ENCODE data around the gene SMIM30.

SMIM30 gene

GRCh38 chr7:113100121-113100603 is 18.2 kb downstream of the SMIM30 start:
- peak; percentile 10 for DNase-seq (ENCODE audit: low spot score)

DNA sequence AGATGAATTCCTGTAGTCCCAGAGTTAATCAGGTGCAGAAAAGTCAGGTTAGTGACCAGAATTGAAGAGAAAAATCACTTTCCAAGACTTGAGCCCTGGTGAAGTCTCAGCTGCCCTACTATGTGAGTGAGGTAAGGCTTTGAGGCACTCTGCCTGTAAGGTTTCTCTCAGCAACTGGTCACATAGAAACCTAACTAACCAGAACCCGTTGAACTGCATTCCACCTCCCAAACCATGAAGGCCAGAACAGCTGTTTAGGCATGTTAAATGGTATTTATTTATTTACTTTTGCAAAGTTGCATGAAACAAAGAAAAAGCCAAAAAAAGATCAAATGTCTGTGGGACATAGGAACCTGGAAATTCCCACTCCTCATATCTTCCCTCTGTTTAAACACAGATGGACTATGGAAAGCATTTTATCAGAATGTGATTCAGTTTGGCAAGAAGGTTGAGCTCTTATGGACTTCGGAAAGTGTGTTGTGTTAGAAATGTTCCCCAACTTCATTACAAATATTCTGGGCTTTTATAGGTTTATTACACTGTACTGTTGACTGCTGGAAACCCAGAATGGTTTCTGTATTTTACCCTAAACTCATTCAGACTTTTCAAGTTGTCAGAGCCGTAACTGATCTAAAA is 19.0 kb downstream of the SMIM30 start:
- DNase-seq (ENCODE audit: low spot score), result no peak

DNA sequence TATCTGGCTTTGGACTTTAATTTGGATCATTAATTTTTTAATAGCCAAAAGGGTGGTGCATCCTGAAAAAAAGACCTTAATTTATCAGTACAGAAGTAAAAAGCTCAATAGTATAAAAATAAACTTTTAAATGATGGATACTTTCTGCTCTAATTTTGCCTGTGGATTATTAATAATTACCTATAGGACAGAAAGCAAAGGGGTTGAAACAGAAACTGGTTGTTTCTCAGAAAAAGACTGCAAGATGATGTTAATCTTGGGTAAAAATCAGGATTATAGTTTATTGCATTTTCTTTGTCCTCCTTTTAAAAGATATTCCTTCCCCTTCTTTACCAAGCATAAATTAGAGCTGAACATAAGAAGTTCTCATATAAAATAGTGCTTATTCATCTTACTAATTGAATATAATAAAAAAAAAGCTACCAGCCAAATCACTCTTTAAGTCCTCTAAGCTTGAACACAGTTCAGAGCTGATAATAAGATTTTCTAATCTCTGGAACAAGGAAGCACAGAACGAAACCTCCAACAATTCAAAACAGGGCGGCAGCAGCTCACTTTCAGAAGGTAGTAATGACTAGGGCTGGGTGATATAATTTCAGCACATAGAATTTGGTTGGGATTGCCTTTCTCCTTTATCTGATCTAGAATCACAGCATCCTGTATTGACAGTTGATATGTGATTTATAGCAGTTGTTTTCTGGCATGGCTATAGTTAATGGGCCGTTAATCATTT is 23.7 kb downstream of the SMIM30 start:
- no peak for DNase-seq (ENCODE audit: low spot score)

DNA sequence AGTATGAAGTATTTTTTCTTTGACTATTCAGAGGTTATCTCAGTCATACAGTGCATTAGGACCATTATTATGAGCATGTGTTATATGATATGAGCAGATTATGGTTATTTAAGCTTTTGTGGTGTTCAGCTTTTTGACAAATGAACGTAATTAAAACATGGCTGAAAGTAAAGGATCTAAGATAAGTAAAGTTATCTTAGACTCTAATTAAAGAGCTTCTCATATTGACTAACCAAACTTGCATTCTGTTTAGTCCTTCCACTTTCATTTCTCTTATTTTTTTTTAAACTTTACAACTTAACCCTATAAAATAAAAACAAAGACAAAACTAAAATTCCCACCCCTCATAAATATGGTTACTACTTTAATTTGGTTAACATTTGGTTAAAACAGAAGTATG is 24.8 kb downstream of the SMIM30 start:
- DNase-seq (ENCODE audit: low spot score), result no peak

GRCh38 chr7:113092762-113093161 is 25.6 kb downstream of the SMIM30 start:
- DNase-seq (ENCODE audit: low spot score), result no peak

DNA sequence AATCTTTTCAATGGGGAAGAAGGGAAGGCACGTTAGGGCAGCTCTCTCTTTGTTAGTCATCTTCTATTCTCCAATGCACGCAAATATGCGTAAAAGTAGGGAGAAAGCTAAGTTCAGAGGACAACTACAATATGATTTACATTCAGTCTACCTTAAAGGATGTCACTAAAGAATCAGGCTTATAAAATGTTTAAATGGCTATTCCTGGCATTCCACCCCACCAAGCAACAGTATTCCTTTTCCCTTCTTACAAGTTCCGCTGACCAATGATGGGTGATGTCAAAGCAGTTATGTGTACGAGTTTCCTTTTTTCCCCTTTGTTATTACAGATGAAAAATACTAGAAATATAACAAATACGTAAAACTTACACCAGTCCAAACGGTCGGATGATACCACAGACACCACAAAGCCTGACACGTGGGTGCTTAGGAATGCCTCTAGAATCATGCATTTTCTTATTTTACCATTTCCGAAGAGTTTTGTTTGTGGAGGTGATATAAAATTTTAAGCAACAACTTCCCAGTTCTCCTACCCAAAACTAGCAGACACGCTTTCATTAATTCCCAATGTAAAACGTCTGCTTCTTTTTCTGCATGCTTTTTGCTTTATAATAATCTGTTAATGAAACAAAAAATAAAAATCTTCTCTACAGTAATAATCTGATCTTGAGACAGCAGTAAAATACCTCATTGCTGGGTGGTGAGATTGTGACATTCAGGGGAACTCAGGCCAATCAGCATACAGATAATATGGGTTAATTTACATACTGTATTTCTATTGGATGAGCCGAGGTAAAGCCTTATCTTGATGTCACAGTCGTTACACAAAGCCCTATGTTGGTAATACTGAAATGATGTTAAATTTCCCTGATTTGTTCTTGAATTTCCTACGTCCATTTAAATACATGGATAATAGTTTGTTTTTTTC is 31.0 kb downstream of the SMIM30 start:
- DNase-seq (ENCODE audit: low spot score), result peak; percentile 71

DNA sequence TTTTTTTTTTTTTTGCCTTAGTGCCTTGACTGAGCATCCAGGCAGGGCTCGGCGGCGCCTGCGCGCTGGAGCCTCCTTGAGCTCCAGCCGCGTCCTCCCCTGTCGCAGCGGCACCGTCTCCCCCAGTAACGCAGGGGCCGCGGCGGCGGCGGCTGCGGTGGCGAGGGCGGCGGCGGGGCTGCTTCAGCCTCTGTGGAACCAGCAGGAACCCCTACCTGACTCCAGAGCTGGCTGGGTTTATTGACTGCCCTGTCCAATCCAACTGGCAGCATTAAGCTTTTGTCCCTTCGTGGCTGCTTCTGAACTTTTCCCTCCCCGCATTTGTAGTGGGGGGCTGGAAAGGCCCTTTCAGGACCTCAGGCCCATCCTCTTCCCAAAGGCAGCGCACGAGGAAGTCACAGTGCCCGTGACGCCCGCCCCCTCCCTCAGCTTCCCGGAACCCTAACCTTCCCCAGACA is 31.9 kb downstream of the SMIM30 start, which contains the start of gene GPR85:
GPR85 (minus strand) TSS at position 397 of the 458 bp plus-strand sequence. CDS start 2,106 bp downstream, outside the sequence.
- peak; percentile 94 for DNase-seq (ENCODE audit: low spot score)

DNA sequence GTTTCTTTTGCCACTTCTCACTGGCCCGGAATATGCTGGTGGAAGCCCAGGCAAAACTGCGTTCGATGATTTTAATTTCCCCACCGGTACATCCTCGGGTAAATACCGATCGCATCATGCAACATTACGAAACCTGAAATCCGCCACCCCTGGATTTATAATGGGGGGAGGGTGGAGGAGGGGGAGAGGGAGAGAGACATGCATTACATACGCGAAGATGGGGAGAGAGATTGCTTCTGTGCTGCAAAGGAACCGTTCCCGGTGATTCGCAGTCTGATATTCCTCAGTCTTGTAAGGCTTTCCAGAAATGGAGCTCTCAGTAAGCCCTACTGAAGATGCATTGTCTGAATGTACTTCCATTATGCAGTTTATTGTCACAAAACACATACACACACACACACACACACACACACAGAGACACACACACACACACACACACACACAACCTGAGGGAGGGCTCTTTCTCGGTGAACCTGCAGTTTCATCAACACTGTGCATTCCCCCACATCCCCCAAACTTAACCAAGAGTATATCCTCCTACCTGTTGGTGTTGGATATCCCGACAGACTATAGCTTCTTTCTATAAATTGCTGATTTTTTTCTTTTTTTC is 32.5 kb downstream of the SMIM30 start:
- peak; percentile 9 for DNase-seq (ENCODE audit: low spot score)

DNA sequence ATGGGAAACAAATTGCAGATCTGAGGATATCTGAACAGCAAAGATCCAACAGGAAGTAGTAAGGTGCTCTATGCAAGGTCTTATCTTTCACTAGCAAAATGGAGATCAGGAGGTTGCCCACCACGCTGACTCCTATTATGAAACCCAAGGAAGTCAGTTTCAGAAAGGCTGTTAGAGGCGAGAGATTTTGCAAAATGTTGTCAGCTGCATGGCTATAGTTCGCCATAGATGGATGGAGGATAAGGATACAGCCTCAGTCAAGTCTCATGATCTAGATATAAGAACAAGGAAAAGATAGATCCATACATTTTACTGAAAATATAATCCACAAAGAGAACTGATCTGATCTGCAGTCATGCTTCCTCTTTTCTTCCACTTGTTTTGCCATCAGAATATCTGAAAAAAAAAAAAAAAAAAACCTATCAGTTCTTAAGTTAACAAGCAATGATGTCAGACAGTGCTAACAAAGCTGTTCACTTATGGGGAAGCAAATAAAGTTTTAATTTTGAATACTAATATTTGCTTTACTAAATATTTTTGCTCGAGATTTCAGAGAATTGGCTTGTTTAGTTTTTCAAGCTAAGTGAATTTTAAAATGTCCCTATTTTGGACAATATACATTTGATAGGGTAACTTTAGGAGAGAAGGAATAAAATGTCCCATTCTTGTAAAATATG is 33.7 kb downstream of the SMIM30 start:
- DNase-seq (ENCODE audit: low spot score), result no peak

GRCh38 chr7:113083816-113084495 is 34.4 kb downstream of the SMIM30 start:
- no peak for DNase-seq (ENCODE audit: low spot score)

GRCh38 chr7:113083132-113083815 is 35.1 kb downstream of the SMIM30 start:
- no peak for DNase-seq (ENCODE audit: low spot score)

DNA sequence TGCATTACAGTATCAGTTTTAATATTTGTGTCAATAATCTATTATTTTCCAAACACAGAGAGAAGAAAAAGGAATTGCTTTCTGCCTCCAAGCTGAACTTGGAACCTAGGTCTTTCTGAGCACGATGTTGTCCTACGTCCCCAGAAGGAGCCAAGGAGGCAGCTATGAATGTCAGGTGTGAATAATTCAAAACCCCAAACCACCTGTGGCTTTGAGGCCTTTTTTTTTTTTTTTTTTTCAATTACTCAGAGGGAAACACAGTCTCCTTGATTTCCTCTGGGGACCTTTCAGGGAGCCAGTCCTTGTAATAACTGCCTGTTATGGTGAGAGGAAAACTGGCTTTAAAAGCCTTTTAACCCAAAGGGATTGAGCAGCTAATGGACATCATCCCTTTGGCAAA is 40.0 kb downstream of the SMIM30 start:
- no peak for DNase-seq (ENCODE audit: low spot score)

- no peak for DNase-seq (ENCODE audit: low spot score)
These were observed 41.7 kb downstream of the SMIM30 start for GRCh38 chr7:113076703-113077102.

- peak; percentile 16 for DNase-seq (ENCODE audit: low spot score)
These were observed 46.9 kb downstream of the SMIM30 start for GRCh38 chr7:113071465-113071864.
